HG02610 (cell line): Measurements from ENCODE around the gene LRRC4C.

Source experiments
- ATAC-seq: cut with Tn5 transposase; IDR thresholded peaks from one replicate; pipeline ENCODE4 v1.9.1; 2021; ENCODE audit warnings: mild to moderate bottlenecking, moderate library complexity; ENCODE audit not compliant: unreplicated experiment

LRRC4C gene

DNA sequence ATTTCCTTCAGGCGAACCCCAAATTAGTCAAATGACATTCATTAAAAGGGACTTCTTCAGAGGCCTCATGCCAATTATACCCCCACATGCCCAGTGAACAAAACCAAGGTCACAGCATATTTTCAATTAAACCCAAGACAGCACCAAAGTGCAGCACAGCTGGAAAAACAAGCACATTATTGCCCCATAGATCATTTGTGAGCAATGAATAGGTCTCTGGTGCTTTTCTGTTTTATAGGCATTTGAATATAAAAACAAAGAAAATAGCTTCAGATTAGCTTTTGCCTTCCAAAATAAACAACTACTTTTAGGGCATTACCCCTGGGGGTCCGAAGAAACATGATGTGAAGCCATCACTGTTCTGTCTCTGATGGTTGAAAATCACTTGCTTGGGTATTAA, 1319.9 kb downstream of the LRRC4C start:
- no peak for ATAC-seq

- ATAC-seq: no peak
Measured at GRCh38 chr11:40139066-40139465, 1320.4 kb downstream of the LRRC4C start.

GRCh38 chr11:40134820-40135570, 1324.5 kb downstream of the LRRC4C start:
- ATAC-seq: no peak

DNA sequence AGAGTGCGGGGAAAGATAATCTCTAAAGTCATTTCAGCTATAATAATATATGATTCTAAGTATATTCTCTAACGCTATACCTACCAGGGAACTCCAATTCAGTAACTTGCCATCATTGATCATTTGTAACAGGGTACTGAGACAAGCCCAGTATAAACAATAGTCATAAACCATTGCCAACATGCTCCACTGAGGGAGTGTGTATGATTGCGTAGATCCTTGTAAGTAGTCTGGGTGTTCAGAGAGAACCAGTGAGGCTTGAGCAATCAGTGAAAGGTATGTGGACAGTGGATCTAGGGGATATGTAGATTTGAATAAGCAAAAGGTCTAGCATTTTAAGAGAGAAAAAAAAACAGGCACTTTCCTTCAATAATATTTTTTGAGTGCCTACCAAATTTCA, 1326.0 kb downstream of the LRRC4C start:
- no peak for ATAC-seq

GRCh38 chr11:40132912-40133311, 1326.5 kb downstream of the LRRC4C start:
- no peak for ATAC-seq

DNA sequence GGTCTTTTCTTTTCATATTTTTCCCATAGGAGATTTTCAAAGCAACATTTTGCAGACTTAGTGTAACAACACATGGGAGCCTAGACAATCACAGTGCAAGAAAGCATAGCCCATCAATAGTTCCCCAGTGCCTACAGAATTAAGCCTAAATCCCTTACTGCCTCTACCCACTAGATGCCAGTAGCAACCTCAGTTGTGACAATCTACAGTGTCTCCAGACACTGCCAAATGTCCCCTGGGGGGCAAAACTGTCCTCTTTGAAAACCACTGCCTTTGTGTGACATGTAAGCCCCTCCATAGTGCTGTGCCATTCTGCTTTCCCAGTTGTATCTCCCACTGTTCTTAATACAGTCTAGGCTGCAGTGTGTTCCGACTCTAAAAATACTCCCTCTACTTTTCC, 1329.0 kb downstream of the LRRC4C start:
- peak; percentile 45 for ATAC-seq

- no peak for ATAC-seq
Measured at GRCh38 chr11:40129266-40129665, 1330.2 kb downstream of the LRRC4C start.

- no peak for ATAC-seq
Measured at GRCh38 chr11:40125054-40125453, 1334.4 kb downstream of the LRRC4C start.

DNA sequence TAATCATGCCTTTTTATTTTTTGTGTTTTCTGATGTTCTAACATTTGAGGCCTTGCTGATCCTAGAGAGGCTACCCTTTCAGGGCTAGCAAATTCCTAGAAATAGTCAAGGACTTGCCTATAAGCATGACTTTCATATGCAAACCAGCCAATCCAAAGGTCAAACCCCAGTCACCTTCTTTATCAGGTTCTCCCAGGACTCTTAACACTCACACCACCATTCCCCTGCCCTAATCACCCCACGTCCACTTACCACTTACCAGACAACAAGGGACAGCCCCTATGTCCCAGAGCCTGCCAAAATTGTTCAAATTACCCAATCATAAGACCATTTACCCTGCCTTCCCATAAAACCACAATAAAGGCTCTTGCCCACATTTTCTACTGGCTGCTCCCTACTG, 1339.8 kb downstream of the LRRC4C start:
- no peak for ATAC-seq

GRCh38 chr11:40118780-40119179, 1340.7 kb downstream of the LRRC4C start:
- no peak for ATAC-seq

GRCh38 chr11:40118026-40118425, 1341.4 kb downstream of the LRRC4C start:
- no peak for ATAC-seq

GRCh38 chr11:40104941-40105550, 1354.4 kb downstream of the LRRC4C start:
- no peak for ATAC-seq

DNA sequence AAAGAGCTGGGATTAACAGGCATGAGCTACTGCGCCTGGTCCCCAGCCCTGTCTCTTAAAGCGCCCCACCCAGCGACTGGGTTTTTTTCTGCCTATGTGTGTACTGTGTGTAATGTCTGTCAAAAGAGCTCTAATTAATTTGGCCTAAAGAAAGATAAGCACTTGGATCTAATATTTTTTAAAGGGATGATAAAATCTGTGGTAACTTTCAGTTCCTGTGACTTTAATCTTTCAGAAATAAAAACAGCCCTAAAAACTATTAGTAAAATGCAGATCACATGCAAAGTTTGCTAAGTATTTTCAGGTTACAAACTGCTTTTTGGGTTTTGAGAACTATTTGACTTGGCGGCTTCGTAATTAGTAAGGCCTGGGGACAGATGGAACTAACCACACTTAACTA, 1358.7 kb downstream of the LRRC4C start:
- ATAC-seq: no peak

DNA sequence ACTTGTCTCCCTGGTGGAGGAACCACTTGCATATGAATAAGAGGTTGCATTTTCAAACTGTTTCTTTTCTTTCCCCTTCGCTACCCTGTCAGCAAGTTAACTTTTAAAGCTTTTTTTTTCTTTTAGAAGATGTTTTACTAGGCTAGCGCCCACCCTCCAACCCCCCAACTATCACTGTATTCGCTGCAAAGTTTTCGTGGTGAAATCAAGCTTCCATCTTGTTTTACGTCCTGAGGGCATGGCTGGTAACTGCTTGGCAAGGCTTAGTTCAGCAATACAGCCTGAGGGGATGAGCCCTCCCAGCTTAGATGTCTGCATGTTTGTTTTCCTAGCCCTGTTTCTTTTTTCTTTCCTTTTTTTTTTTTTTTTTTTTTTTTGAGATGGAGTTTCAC, 1359.3 kb downstream of the LRRC4C start:
- ATAC-seq: no peak

DNA sequence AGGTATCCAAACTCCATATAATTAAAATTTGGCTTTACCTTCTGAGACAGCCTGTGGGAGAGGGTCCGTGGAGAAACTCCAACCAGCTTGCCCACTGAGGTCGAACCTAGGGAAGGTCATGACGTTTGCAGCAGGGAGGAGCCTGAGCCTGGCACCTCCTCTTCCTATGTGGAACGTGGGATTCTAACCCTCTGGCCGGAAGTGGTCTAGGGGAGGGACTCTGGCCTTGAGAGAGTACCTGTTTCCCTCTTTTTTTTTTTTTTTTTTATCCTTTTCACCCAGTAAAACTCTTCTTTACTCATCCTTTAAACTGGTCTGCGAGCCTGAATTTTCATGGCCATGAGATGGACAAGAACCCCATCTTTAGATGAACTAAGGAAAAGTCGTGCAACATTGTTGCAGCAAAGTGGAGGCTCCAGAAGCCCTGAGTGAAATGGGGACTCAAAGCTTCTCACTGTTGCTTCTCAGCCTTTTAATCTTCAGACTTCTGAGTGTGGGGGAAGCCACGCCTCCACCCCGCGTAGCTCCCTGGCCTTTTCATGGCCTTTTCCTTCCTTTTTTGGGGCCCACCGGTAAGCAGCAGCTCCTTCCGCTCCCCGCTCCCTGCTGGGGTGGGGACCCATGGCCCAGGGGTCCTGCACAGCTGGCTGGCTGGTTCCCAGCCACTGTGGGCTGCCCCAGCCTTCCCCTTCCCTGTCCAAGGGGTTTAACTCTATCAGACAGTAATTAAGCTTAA, 1359.9 kb downstream of the LRRC4C start:
- no peak for ATAC-seq

DNA sequence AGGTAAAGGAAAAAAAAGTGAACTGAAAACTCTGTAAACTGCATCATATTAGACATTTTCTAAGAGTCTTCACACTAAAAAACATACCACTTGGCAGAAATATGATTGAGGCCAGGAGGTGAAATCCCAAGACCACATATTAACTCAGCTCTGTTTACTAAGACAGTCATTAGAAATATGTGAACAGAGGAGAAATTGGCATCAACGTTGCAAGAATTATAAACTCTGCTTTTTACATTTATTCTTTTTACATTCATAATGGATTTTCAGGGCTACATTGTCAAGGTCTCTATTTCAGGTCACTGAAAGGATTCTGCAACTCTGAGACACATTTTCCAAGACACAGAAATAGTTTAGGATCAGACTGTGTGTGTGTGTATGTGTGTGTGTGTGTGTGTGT, 1364.0 kb downstream of the LRRC4C start:
- ATAC-seq: no peak

DNA sequence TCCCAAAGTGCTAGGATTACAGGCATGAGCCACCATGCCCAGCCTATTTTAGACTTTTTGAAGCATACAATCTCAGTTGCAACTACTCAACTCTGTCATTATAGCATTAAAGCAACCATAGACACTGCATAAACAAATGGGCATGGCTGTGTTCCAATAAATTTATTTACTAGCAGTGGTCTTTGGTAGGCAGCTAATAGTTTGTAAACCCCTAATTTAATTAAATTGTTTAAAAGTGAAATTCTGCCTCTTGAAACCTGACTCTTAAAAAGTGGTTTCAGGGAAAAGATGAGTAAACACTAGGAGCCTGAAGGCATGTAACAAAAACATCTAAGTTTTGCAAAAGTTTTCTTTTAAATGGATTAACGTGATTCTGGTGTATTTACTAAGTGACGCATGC, 1364.5 kb downstream of the LRRC4C start:
- ATAC-seq: no peak

GRCh38 chr11:40080434-40080833, 1379.0 kb downstream of the LRRC4C start:
- ATAC-seq: no peak
